Measurements from ENCODE around the gene EPB41L5.
"Not testable (repeated sequence)": the region's sequence is repeated elsewhere in the genome, so short reads cannot be mapped to it uniquely, and the experiment has no call there.

EPB41L5 gene

DNA sequence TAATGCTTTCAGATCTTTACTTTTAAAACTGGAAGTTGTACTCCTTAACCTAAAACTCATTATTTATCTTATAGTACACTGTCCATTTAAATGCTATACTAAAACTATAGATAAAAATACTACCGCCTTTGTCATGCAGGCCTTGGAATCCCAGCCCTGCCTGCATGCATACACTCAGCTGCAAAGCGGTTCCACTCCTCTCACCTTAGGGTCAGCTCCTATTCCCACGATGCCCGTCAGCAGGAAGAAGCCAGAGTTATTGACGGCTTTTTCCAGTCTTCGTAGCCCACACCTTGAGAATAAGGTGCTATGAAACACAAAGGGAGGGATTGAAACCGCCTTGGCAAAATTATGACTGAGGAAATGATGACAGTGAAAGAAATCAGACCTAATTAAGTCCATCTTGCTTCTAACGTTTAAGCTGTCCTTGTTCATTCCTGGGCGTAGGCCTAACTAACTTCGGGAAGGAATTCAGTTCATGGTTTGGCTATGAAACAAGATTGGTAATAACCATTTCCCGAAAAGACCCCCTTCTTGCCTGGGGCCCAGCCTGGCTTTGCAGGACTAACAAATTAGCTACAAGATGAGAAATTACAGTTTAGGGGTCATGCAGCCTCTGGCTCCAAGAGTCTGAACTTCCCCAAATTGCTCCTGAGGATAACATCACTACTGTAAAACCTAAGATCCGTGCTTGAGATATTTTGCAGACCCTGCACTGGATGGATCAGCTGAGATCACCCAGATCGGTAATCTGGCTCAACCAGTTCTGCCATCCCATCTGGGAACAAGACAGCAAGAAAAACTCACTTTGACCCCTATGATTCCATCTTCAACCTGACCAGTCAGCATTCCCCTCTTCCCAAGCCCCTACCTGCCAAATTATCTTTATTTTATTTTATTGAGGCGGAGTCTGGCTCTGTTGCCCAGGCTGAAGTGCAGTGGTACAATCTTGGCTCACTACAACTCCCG lies 17.1 kb downstream of the EPB41L5 start:
- no peak for DNase-seq

DNA sequence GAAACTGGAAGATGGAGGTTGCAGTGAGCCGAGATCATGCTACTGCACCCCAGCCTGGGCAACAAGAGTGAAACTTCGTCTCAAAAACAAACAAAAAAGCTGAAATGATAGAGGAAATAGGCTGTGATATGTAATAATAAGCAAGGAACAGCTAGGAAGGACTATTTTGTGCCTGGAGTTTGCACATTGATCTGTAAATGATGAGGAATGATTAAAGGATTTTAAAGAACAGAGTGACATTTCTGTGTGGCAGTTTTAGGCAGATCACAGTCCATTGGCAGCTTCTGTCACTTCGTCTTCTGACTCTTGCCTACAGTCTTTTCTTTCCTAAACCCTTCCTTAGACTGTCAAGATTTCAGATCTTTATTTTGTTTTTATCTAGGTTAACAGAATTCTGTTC lies 19.4 kb downstream of the EPB41L5 start:
- no peak for DNase-seq

DNA sequence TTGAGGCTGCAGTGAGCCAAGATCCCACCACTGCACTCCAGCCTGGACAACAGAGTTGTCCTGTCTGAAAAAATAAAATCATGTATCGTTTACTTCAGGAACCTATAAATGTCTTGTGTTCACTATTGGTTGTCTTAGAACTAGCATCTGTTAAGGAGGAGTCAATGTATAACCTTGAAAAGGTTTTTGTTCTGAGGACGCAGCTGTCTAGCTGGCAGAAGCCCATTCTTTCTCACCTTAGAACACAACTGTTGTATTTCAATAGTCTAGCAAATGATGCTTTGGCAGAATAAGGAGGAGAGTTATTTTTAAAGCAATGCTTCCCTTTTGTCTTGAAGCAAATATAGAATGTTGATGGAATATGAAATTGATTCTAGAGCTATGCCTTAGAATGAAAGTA lies 21.1 kb downstream of the EPB41L5 start:
- no peak for DNase-seq

DNA sequence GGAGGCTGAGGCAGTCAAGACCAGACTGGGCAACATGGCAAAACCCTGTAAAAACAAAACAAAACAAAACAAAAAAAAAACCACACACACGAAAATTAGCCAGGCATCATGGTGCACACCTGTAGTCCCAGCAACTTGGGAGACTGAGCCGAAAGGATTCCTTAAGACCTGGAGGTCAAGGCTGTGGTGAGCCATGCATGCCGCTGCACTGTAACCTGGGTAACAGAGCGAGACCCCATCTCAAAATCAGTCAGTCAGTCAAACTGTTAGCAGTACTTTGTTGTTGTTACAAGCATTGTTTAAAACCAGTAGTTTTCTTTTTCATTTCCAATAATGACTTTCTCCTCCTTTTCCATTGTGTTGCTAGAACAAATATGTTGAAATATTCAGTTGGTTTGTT lies 21.7 kb downstream of the EPB41L5 start:
- no peak for DNase-seq

DNA sequence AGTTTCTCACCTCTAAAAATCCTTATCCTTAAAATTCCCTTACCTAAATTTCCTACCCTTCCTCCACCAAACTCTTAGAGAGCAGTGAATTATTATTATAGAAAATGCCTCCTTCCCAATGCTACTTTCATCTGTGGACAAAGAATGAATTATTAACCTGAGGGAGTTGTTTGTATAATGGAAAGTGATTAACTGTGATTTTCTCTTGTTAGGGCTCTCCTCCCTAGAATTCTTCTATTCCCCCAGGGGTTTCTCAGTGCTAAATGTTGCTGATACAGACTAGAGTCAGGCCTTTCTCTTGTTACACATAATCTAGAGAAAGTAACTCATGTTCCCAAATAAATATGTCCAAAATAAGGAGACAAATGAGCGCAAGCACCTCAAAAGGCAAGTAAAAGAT lies 23.3 kb downstream of the EPB41L5 start:
- no peak for DNase-seq

DNA sequence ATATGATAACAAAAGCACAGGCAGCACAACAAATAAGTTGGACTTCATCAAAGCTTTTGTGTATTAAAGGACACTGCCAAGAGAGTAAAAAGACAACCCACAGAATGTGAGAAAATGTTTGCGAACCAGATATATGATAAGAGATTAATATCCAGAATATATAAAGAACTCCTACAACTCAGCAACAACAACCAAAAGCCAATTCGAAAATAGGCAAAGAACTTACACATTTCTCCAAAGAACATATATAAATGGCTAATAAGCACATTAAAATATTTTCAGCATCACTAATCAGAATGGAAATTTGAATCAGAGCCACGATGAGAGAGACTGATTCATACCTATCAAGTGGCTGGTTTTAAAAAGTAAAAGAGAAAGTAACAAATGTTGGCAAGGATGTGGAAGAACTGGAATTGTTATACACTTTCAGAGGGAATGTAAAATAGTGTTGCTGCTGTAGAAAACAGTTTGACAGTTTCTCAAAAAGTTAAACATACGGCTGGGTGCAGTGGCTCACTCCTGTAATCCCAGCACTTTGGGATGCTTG lies 25.2 kb downstream of the EPB41L5 start:
- no peak for DNase-seq

DNA sequence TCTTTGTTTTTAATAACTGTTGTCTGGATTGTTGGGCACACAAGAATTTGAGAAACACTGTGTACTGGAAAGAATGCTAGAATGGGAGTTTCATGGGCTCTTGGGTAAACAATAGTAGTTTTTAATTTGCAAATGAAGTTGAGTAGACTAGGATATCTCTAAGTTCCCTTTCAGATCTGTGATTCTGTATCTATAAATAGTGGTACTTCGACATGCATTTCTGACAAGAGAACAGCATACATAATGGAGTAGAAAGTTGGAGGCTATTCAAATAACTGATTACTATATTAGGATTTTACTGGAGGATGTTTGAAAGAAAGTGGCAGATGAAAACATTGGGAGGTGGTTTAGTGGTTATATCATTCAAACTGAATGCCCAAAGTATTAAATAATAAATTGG lies 29.5 kb downstream of the EPB41L5 start:
- no peak for DNase-seq

DNA sequence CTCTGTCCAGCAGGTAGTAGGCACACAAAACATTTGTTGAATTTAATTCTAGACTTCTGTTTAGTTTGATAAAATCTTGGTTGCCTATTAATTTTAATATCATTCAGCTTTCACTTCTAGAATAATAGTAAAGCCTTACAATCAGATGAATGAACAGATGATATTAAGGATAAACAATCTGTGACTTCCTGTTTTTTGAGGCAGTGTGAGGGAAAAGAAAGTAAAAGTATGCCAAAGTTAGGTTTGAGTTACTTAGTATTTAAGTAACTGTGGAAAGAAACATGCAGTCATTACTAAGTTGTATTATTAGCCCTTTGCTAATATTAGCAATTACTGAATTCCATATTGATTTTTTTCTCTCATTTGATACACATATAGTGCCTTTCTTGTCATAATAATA lies 31.5 kb downstream of the EPB41L5 start:
- no peak for DNase-seq

DNA sequence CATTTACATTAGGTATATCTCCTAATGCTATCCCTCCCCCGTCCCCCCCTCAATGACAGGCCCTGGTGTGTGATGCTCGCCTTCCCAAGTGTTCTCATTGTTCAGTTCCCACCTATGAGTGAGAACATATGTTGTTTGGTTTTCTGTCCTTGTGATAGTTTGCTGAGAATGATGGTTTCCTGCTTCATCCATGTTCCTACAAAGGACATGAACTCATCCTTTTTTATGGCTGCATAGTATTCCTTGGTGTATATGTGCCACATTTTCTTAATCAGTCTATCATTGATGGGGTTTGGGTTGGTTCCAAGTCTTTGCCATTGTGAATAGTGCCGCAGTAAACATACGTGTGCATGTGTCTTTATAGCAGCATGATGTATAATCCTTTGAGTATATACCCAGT lies 32.9 kb downstream of the EPB41L5 start:
- DNase-seq: not testable (repeated sequence)

DNA sequence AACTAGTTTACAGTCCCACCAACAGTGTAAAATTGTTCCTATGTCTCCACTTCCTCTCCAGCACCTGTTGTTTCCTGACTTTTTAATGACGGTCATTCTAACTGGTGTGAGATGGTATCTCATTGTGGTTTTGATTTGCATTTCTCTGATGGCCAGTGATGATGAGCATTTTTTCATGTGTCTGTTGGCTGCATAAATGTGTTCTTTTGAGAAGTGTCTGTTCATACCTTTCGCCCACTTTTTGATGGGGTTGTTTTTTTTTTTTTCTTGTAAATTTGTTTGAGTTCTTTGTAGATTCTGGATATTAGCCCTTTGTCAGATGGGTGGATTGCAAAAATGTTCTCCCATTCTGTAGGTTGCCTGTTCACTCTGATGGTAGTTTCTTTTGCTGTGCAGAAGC lies 33.4 kb downstream of the EPB41L5 start:
- DNase-seq: not testable (repeated sequence)

DNA sequence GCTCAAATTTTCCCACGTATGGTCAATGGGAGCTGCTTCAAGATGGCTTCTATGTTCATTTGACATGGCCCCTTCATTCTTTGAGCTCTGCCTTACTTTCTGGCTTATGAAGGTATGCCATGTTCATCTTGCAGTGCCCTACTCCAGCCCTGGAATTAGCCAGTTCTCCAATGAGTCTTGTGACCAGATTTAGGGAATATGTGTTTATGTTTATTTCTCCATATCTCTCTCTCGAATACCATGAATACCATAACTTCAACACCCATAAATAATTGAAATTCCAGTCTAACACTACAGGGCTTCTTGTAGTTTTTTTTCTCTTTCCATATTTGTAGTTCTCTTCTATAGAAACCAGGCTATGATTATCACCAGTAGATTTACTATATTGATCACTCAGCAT lies 39.7 kb downstream of the EPB41L5 start:
- no peak for DNase-seq

DNA sequence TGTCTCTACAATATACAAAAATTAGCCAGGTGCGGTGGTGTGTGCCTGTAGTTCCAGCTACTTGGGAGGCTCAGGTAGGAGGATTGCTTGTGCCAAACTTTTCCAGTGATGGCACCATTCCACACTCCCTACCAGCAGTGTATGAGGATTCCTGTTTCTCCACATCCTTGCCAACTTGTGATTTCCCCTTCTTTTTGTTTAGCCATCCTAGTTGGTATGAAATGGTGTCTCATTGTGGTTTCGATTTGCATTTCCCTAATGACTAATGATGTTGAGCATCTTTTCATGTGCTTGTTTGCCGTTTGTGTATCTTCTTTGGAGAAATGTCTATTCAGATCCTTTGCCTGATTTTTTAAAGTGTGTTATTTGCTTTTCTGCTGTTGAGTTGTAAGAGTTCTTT lies 41.0 kb downstream of the EPB41L5 start:
- no peak for DNase-seq

DNA sequence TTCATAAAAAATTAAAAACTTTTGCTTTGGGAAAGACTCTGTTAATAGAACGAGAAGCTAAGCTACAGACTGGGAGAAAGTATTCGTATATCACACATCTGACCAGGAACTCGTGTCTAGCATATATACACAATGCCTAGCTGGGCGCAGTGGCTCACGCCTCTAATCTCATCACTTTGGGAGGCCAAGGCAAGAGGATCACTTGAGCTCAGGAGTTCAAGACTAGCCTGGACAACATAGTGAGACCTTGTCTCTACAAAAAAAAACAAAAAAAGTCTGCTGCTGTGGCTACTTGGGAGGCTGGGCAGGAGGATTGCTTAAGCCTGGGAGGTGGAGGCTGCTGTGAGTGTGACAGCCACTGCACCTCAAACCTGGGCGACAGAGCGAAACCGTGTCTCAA lies 46.6 kb downstream of the EPB41L5 start:
- no peak for DNase-seq

DNA sequence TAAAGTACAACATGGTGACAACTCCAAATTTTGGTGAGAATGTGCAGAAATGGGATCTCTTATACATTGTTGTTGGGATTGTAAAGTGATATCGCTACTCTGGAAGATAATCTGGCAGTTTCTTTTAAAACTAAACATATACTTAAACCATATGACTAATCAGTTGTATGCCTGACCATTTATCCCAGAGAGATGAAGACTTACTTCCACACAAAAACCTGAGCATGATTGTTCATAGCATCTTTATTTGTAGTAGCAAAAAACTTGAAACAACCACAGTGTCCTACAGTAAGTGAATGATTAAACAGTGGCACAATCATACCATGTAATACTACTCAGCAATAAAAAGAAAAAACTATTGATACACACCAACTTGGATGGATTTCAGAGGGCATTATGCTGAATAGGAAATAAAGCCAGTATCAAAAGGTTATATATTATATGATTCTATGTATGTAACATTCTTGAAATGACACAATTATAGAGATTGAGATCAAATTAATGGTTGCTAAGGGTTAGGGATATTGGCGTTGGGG lies 47.3 kb downstream of the EPB41L5 start:
- DNase-seq: no peak

DNA sequence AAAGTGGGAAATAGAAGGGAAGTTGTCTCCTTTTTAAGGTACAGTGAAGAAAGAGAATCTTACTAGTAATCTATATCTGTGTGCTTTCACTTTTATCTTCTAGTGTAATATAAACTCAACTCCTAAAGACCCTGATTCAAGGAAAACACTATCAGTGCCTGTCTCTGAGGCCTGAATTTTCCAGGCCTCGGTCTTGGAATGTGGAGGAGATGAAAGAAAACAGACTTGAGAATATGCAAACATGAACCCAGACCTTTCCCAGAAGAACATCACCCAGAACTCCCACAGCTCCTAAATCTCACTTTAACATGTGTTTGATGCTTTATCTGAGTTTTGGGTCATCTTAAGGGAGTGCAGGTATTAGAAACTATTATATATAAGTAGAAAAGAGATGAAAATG lies 51.8 kb downstream of the EPB41L5 start:
- DNase-seq: no peak

DNA sequence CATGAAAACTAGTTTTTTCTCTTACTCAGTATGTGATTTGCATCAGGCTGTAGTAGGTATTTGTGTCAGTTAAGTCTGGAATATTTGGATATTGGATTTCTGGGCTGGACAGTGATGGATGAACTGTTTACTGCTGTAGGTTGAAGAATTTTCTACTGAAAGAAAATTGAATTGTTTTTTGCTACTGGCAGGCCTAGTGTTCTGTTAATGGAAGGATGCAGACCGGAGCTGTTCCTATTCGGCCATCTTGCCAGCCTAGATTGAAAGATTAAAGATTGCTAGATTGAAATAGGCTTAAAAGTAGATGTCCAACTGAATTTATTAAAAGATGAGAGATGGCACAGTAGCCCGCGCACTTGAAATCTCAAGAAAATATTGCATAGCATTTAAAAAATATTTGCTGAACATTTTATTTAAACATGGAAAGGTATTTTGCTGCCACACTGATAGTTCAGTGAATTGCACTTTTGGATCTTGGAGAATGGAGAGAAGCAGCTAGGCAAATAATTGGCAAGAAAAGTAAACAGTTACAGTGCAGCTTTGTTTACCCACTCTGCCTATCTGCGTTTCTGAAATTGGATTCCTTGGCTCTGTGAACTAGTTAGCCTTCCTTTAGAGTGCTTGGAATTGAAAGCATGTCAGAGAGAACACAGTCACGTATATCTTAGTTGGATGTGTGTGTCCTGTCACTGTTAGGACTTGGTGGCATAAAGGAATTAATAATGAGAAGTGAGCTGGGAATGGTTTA lies 54.1 kb downstream of the EPB41L5 start:
- DNase-seq: no peak

DNA sequence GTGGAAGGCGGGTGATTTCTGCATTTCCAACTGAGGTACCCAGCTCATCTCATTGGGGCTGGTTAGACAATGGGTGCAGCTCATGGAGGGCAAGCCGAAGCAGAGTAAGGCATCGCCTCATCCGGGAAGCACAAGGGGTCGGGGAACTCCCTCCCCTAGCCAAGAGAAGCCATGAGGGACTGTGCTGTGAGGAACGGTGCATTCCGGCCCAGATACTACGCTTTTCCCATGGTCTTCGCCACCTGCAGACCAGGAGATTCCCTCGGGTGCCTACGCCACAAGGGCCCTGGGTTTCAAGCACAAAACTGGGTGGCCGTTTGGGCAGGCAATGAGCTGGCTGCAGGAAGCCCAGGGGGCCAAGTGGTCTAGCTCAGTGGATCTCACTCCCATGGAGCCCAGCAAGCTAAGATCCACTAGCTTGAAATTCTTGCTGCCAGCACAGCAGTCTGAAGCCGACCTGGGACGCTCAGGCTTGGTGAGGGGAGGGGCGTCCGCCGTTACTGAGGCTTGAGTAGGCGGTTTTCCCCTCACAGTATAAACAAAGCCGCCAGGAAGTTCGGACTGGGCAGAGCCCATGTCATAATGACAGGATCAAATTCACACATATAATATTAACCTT lies 55.3 kb downstream of the EPB41L5 start:
- DNase-seq: not testable (repeated sequence)

DNA sequence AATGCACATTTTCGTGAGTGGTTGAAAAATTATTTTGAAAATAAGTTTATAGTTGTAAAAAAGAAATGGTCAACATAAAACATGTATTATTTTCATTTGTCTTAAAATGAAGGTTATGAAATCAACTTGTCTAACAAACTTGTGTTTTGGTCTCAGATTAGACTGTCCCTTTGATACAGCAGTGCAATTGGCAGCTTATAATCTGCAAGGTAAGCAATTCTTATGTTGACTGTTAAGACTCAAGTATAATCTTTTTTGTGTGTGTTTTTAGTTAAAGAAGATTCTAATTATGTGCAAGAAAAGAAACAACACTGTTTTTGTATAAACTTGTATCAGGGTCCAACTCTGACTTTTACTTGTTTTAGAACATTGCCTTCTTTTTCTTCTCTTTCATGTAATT lies 62.7 kb downstream of the EPB41L5 start:
- no peak for DNase-seq

DNA sequence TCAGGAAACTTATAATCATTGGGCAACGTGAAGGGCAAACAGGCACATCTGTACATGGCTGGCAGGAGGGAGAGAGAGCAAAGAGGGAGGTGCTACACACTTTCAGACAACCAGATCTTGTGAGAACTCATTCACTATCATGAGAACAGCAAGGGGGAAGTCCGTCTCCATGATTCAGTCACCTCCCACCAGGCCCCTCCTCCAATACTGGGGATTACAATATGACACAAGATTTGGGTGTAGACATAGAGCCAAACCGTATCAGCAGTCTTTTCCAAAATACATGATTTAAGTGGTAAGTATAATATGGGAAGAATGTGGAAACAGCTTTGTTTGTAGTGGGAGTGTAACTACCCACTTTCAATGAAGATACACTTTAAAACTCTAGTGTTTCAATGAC lies 65.0 kb downstream of the EPB41L5 start:
- no peak for DNase-seq

DNA sequence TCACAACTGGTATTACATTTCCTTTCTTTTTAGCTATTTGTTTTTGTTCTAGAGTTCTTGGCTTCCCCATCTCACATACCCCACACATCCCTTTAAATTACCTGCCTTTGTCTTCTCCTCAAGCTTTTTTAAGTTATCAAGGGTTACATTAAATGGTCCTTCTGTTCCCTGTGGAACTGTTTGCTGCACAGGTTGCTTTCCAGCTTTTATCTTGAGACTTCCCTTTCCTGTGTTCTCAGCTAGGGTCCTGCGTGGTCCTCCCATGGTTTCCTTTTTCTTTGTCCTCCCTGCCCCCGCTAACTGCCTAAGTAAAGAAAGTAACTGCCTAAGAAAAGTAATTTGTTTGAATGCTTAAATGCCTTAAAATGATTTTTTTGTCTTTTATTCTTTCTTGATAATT lies 66.8 kb downstream of the EPB41L5 start:
- no peak for DNase-seq

DNA sequence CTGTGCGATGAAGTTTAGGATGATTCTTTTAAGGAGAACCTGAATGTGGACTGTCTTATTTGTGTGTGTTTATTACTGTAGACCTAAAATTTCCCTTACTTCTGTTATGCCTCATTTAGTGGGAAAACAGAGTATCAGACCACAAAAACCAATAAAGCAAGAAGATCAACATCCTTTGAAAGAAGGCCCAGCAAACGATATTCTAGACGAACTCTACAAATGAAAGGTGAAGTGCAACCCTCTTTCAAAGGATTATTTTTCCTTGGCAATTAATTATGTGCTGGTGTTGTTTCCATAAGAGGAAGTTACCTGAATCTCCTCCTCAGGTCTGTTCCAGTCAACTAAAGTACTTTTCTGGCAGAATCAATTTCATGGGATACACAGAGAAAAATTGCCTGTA lies 78.6 kb downstream of the EPB41L5 start:
- DNase-seq: no peak

DNA sequence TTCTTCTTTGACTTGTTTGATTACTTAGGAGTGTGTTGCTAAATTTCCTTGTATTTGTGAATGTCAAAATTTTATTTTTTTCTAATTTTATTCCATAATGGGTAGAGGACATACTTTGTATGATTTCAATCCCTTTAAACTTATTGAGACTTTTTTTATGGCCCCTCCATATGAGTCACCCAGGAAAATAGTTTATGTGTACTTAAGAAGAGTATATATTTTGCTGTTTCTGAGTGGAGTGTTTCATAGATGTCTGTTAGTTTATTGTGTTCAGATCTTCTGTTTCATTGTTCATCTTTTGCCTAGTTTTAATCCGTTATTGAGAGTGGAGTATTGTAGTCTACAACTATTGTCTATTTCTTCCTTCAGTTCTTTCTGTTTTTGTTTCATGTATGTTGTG lies 81.9 kb downstream of the EPB41L5 start:
- DNase-seq: no peak

DNA sequence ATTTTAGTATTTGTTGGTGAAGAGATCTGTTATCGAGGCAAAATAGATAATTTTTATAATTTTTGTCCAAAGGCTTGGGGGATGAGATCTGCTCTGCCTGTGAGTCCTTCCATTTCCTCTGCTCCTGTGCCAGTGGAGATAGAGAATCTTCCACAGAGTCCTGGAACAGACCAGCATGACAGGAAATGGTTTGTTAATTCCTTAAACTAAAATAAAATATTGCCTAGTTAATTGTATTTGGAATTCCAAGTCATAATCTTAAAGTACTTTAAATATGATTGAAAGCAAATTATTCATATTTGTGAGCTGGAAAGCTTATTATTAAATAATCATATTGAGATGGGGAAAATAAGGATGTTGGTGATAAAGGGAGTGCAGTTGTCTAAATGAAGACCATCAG lies 87.8 kb downstream of the EPB41L5 start:
- DNase-seq: no peak

Measured in activated CD4-positive, alpha-beta T cell treated with anti-CD3 and anti-CD28 coated beads for 4 hours (primary cell).